Endothelial cell of umbilical vein (primary cell): Measurements from ENCODE around the gene PHF8. TPM values are rescaled to one million over a fixed set of nuclear protein-coding genes. Genes with fewer than 3 reads are reported as not detected.

Experiments used
- BruUV-seq: library from RNA; stranded (reverse); fragments of 400-500 nt; replicated peaks from 2 replicates; lab custom pipeline; 2021; lab: Mats Ljungman, UMichigan
- CTCF ChIA-PET: fragments of 300-600, 350-600 bp; sonication (Branson Sonifier 250); formaldehyde crosslinking; loops from one replicate; lab custom pipeline; 2021; ENCODE audit warnings: antibody characterized with exemption, inconsistent platforms; lab: Charles Lee
- POLR2A ChIA-PET: fragments of 300-600, 350-600 bp; sonication (Branson Sonifier 250); formaldehyde crosslinking; loops from one replicate; lab custom pipeline; 2021; ENCODE audit warnings: antibody characterized with exemption, inconsistent platforms; lab: Charles Lee
- DNase-seq: peaks from one replicate; pipeline ENCODE4 v3.0.0-alpha.2; 2011; ENCODE audit warnings: low read depth, low spot score
- FAIRE-seq: peaks from 2 replicates; lab custom pipeline; 2011; peaks lifted over from hg19 to GRCh38; lab: Jason Lieb, UNC
- H2AFZ ChIP-seq: 2 replicates; pipeline ENCODE4 v1.6.0; 2012; ENCODE audit warnings: low read depth, low read length, control low read depth, inconsistent platforms
- H3K27ac ChIP-seq: 2 replicates; pipeline ENCODE4 v1.5.1; 2011; ENCODE audit warnings: low read depth, mild to moderate bottlenecking, control low read depth, low read length, moderate library complexity; ENCODE audit not compliant: insufficient read depth
- H3K27me3 ChIP-seq, 2 experiments: 2 replicates each; pipeline versions ENCODE4 v1.6.0 to v1.6.1; 2011; ENCODE audit warnings: low read length in 2 of 2, mixed read lengths in 1 of 2; ENCODE audit not compliant: control insufficient read depth in 2 of 2, insufficient read depth in 2 of 2
- H3K36me3 ChIP-seq, 2 experiments: 2 replicates in 1 of 2; 3 replicates in 1 of 2; pipeline ENCODE4 v1.5.1; 2011; ENCODE audit warnings: low read length in 2 of 2, mild to moderate bottlenecking in 1 of 2, moderate library complexity in 1 of 2; ENCODE audit not compliant: control insufficient read depth in 2 of 2, insufficient read depth in 2 of 2; ENCODE audit errors: extremely low read depth in 1 of 2
- H3K4me1 ChIP-seq: 3 replicates; pipeline ENCODE4 v1.5.1; 2011; ENCODE audit warnings: mild to moderate bottlenecking, low read length; ENCODE audit not compliant: control insufficient read depth, insufficient read depth; ENCODE audit errors: extremely low read depth
- H3K4me2 ChIP-seq: 2 replicates; pipeline ENCODE4 v1.6.1; 2011; ENCODE audit warnings: low read length, control low read depth, mixed read lengths; ENCODE audit not compliant: insufficient read depth
- H3K4me3 ChIP-seq, 3 experiments: fragments of 200-600 bp in 1 of 3; sonication (generic), shearing (Covaris generic) in 1 of 3; replicated peaks in 1 of 3; 2 replicates each; pipeline ENCODE4 v1.5.1; 2011 to 2016; ENCODE audit warnings: control low read depth in 3 of 3, low read length in 3 of 3, mild to moderate bottlenecking in 2 of 3, inconsistent platforms in 1 of 3, low read depth in 1 of 3, moderate library complexity in 1 of 3; ENCODE audit not compliant: insufficient read depth in 1 of 3
- H3K79me2 ChIP-seq: 2 replicates; pipeline ENCODE4 v1.6.0; 2012; ENCODE audit warnings: low read length, inconsistent platforms; ENCODE audit not compliant: control insufficient read depth, insufficient read depth
- H3K9ac ChIP-seq: replicated peaks from 2 replicates; pipeline ENCODE3; 2011; ENCODE audit warnings: low read length, control low read depth; ENCODE audit not compliant: insufficient read depth; ENCODE audit errors: extremely low read depth
- H3K9me1 ChIP-seq: replicated peaks from 3 replicates; pipeline ENCODE4 v1.6.0; 2011; ENCODE audit warnings: mild to moderate bottlenecking, low read length; ENCODE audit not compliant: control insufficient read depth, insufficient read depth; ENCODE audit errors: extremely low read depth
- H3K9me3 ChIP-seq: replicated peaks from 2 replicates; pipeline ENCODE4 v1.5.1; 2012; ENCODE audit warnings: low read length, inconsistent platforms; ENCODE audit not compliant: control insufficient read depth, insufficient read depth
- H4K20me1 ChIP-seq: replicated peaks from 2 replicates; pipeline ENCODE3; 2011; ENCODE audit warnings: mild to moderate bottlenecking, low read length; ENCODE audit not compliant: control insufficient read depth, insufficient read depth; ENCODE audit errors: extremely low read depth
- EZH2 ChIP-seq: IDR thresholded peaks from 2 replicates; pipeline ENCODE4 v1.6.1; 2012; ENCODE audit warnings: borderline replicate concordance, low read depth, mild to moderate bottlenecking, moderate library complexity, low read length, inconsistent platforms; ENCODE audit not compliant: severe bottlenecking
- FOS ChIP-seq: IDR thresholded peaks from 2 replicates; pipeline ENCODE4 v1.6.1; 2011; ENCODE audit warnings: mild to moderate bottlenecking, low read length, moderate library complexity, borderline replicate concordance; ENCODE audit not compliant: insufficient read depth
- GATA2 ChIP-seq: IDR thresholded peaks from 2 replicates; pipeline ENCODE4 v1.7.0; 2011; ENCODE audit warnings: low read depth, mild to moderate bottlenecking, moderate library complexity, mixed read lengths, low read length; ENCODE audit not compliant: insufficient read length, insufficient read depth
- JUN ChIP-seq: IDR thresholded peaks from 2 replicates; pipeline ENCODE4 v1.6.1; 2011; ENCODE audit warnings: borderline replicate concordance, low read depth; ENCODE audit not compliant: insufficient read length, insufficient read depth
- MAX ChIP-seq: IDR thresholded peaks from 2 replicates; pipeline ENCODE4 v1.6.1; 2011; ENCODE audit not compliant: insufficient read depth, insufficient read length
- MYC ChIP-seq: IDR thresholded peaks from one replicate; pipeline ENCODE4 v1.6.1; 2011; ENCODE audit warnings: mild to moderate bottlenecking, low read depth, low read length
- POLR2A ChIP-seq: IDR thresholded peaks from 2 replicates; pipeline ENCODE4 v1.6.1; 2012; ENCODE audit warnings: low read depth, mild to moderate bottlenecking, control low read depth, low read length
- POLR2AphosphoS5 ChIP-seq: IDR thresholded peaks from 2 replicates; pipeline ENCODE4 v1.6.1; 2012; ENCODE audit warnings: low read depth, mild to moderate bottlenecking, control low read depth, low read length, moderate library complexity; ENCODE audit not compliant: insufficient read depth
- dilution Hi-C: fragments of 300-500 bp; cut with MboI; formaldehyde crosslinking; loops from one replicate; pipeline ENCODE4 v1.15.0; 2019; ENCODE audit warnings: low sequenced_read_pairs; ENCODE audit not compliant: extremely low pct_ligation_motif_present
- intact Hi-C: fragments of 100-400 bp; cut with micrococcal nuclease; formaldehyde crosslinking; loops from one replicate; pipeline ENCODE4 v1.10.0; 2022
- polyA plus RNA-seq, 4 experiments: library from polyadenylated mRNA; depleted of rRNA in 3 of 4; stranded (reverse) in 3 of 4; unstranded in 1 of 4; fragments of >200 nt; gene quantifications; 2 replicates each; pipeline versions ENCODE4 v1.2.1 to v1.2.3, GENCODE V29; 2011 to 2012; ENCODE audit warnings: missing spikeins in 1 of 4
- total RNA-seq: library from RNA; stranded (reverse); gene quantifications from 2 replicates; pipeline ENCODE4 v1.2.3, GENCODE V29; 2021
- TF ChIP-seq, protein P1 (sequence below), 2 donors: IDR thresholded peaks; 1 replicate in 1 of 2; 2 replicates in 1 of 2; pipeline ENCODE4 v1.5.1; 2011; ENCODE audit warnings: low read length in 2 of 2, mild to moderate bottlenecking in 2 of 2, moderate library complexity in 2 of 2, control low read depth in 1 of 2, inconsistent platforms in 1 of 2, low read depth in 1 of 2; ENCODE audit not compliant: insufficient read depth in 1 of 2; ENCODE audit errors: extremely low read depth in 1 of 2

Gene PHF8
- total and polyA plus RNA-seq, 2 donors (not counting 3 experiments of a cell fraction or from before 2014, with no cell fraction given) = 10.9 to 25.5 TPM

GRCh38 chrX:54087661-54088060 is 43.4 kb upstream of the PHF8 start:
- no TSS peak for BruUV-seq
- POLR2A ChIA-PET = no interaction called here
- H3K36me3 ChIP-seq = peaks cover 0 to 2% of the 10 kb centered on the region in 2 experiments
- no peaks in the 10 kb centered on the region for H3K79me2 ChIP-seq
- H3K4me3 ChIP-seq = no peak overlapping the region
- intact Hi-C loops = no loop called here
- no peaks in the 10 kb centered on the region for H3K4me1 ChIP-seq
- no peaks in the 10 kb centered on the region for H3K27me3 ChIP-seq
- CTCF ChIA-PET = no interaction called here
- TF ChIP-seq, protein P1, sequence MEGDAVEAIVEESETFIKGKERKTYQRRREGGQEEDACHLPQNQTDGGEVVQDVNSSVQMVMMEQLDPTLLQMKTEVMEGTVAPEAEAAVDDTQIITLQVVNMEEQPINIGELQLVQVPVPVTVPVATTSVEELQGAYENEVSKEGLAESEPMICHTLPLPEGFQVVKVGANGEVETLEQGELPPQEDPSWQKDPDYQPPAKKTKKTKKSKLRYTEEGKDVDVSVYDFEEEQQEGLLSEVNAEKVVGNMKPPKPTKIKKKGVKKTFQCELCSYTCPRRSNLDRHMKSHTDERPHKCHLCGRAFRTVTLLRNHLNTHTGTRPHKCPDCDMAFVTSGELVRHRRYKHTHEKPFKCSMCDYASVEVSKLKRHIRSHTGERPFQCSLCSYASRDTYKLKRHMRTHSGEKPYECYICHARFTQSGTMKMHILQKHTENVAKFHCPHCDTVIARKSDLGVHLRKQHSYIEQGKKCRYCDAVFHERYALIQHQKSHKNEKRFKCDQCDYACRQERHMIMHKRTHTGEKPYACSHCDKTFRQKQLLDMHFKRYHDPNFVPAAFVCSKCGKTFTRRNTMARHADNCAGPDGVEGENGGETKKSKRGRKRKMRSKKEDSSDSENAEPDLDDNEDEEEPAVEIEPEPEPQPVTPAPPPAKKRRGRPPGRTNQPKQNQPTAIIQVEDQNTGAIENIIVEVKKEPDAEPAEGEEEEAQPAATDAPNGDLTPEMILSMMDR (IDR thresholded peaks at IDR 0.05; ENCODE audit: extremely low read depth in 1 of 2, insufficient read depth in 1 of 2, low read depth in 1 of 2, low read length in 2 of 2) = no peak
- no peak for TF ChIP-seq POLR2A
- no peak for TF ChIP-seq EZH2
- TF ChIP-seq JUN = no peak
- TF ChIP-seq MYC = no peak
- TF ChIP-seq FOS = no peak
- TF ChIP-seq POLR2AphosphoS5 = no peak
- no peak for TF ChIP-seq GATA2
- no peak for TF ChIP-seq MAX
- H3K9me3 ChIP-seq = no peaks in the 10 kb centered on the region
- DNase-seq = no peak
- no peak overlapping the region for H2AFZ ChIP-seq
- dilution Hi-C loops = no loop called here
- no peaks in the 10 kb centered on the region for H4K20me1 ChIP-seq
- no peak overlapping the region for H3K9ac ChIP-seq
- no peak for FAIRE-seq
- H3K27ac ChIP-seq = no peak overlapping the region
- no peaks in the 10 kb centered on the region for H3K9me1 ChIP-seq
- no peak overlapping the region for H3K4me2 ChIP-seq
